ENCODE results near the gene SCFD2. TPM values are rescaled to one million over a fixed set of nuclear protein-coding genes. Genes with fewer than 3 reads are reported as not detected.

Gene SCFD2
- total and polyA plus RNA-seq, 7 donors: 5.8 to 13.3 (median 11.2) TPM

GRCh38 chr4:53127365-53127764 is 238.5 kb downstream of the SCFD2 start:
- no peaks in the 10 kb centered on the region for H3K36me3 ChIP-seq (ENCODE audit: insufficient read depth in 1 of 2, low read depth in 1 of 2)
- H3K4me1 ChIP-seq: peaks cover 21% of the 10 kb centered on the region
- 89 to 92% (median 90%) methylated on average over 5 of the region's 5 CpGs for WGBS, 3 donors
- TF ChIP-seq, protein P1, sequence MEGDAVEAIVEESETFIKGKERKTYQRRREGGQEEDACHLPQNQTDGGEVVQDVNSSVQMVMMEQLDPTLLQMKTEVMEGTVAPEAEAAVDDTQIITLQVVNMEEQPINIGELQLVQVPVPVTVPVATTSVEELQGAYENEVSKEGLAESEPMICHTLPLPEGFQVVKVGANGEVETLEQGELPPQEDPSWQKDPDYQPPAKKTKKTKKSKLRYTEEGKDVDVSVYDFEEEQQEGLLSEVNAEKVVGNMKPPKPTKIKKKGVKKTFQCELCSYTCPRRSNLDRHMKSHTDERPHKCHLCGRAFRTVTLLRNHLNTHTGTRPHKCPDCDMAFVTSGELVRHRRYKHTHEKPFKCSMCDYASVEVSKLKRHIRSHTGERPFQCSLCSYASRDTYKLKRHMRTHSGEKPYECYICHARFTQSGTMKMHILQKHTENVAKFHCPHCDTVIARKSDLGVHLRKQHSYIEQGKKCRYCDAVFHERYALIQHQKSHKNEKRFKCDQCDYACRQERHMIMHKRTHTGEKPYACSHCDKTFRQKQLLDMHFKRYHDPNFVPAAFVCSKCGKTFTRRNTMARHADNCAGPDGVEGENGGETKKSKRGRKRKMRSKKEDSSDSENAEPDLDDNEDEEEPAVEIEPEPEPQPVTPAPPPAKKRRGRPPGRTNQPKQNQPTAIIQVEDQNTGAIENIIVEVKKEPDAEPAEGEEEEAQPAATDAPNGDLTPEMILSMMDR (IDR thresholded peaks at IDR 0.05): no peak
- no peaks in the 10 kb centered on the region for H3K9me3 ChIP-seq
- DNase-seq (no peak), ATAC-seq (no peak)
- intact Hi-C loops (cut with DNase I): no loop called here
- no peaks in the 10 kb centered on the region for H3K27me3 ChIP-seq (ENCODE audit: insufficient read depth in 3 of 3, low read length in 2 of 3)
- no peak overlapping the region for H3K27ac ChIP-seq
- H3K4me3 ChIP-seq: no peak overlapping the region

DNA sequence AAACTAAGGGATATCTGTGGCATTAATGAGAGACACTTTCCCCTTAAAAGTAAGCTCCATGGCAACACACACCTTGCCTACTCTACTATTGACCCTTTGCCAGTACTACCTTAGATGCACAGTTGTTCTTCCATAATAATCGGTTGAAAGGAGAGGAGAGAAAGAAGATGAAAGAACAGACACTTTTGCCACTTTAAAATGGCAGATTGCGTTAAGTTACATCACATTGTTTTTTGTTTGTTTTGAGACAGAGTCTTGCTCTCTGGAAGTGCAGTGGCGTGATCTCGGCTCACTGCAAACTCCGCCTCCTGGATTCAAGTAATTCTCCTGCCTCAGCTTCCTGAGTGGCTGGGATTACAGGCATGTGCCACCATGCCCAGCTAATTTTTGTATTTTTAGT is 239.8 kb downstream of the SCFD2 start:
- H3K27ac ChIP-seq: no peak overlapping the region
- WGBS, 3 donors: 96 to 98% (median 97%) methylated on average over 5 of the region's 5 CpGs
- H3K36me3 ChIP-seq (ENCODE audit: insufficient read depth in 1 of 2, low read depth in 1 of 2): no peaks in the 10 kb centered on the region
- intact Hi-C loops (cut with DNase I): no loop called here
- no peak overlapping the region for H3K4me3 ChIP-seq
- ATAC-seq: no peak
- H3K9me3 ChIP-seq: no peaks in the 10 kb centered on the region
- no peaks in the 10 kb centered on the region for H3K27me3 ChIP-seq (ENCODE audit: insufficient read depth in 3 of 3, low read length in 2 of 3)
- TF ChIP-seq, protein P1 (IDR thresholded peaks at IDR 0.05): no peak
- peaks cover 16% of the 10 kb centered on the region for H3K4me1 ChIP-seq
- DNase-seq: no peak

GRCh38 chr4:53123819-53124218 is 242.0 kb downstream of the SCFD2 start:
- H3K27ac ChIP-seq: no peak overlapping the region
- DNase-seq (no peak), ATAC-seq (no peak)
- H3K9me3 ChIP-seq: no peaks in the 10 kb centered on the region
- 92 to 100% (median 96%) methylated on average over 1 of the region's 1 CpG for WGBS, 3 donors
- TF ChIP-seq, protein P1 (IDR thresholded peaks at IDR 0.05): no peak
- H3K27me3 ChIP-seq (ENCODE audit: insufficient read depth in 3 of 3, low read length in 2 of 3): no peaks in the 10 kb centered on the region
- intact Hi-C loops (cut with DNase I): no loop called here
- H3K4me3 ChIP-seq: no peak overlapping the region
- no peaks in the 10 kb centered on the region for H3K36me3 ChIP-seq (ENCODE audit: insufficient read depth in 1 of 2, low read depth in 1 of 2)
- H3K4me1 ChIP-seq: peaks cover 15% of the 10 kb centered on the region

GRCh38 chr4:53123171-53123570 is 242.7 kb downstream of the SCFD2 start:
- Histone ChIP-seq H3K9me3 (no peaks in the 10 kb centered on the region), H3K4me1 (peaks cover 15% of the 10 kb centered on the region), H3K4me3 (no peak overlapping the region), H3K36me3 (ENCODE audit: insufficient read depth in 1 of 2, low read depth in 1 of 2) (no peaks in the 10 kb centered on the region), H3K27me3 (ENCODE audit: insufficient read depth in 3 of 3, low read length in 2 of 3) (no peaks in the 10 kb centered on the region), H3K27ac (no peak overlapping the region)
- no peak for DNase-seq
- no peak for ATAC-seq
- TF ChIP-seq, protein P1 (IDR thresholded peaks at IDR 0.05): no peak
- intact Hi-C loops (cut with DNase I): no loop called here
- 86 to 94% (median 88%) methylated on average over 2 of the region's 2 CpGs for WGBS, 3 donors
